ENCODE data around the gene N4BP2L1. TPM values are rescaled to one million over a fixed set of nuclear protein-coding genes. Genes with fewer than 3 reads are reported as not detected.

Gene N4BP2L1
- 3.1 and 3.7 TPM in 2 replicates for total RNA-seq (2021; fragmentation: NEBNext Ultra II Directional; extraction: Animal tissue kit (Norgen Biotek cat#: 25700))
- 1.3 and 1.9 TPM in 2 replicates for polyA plus RNA-seq (2011; rRNA removed)
- 3.0 TPM for polyA plus RNA-seq (2011; cell fraction: cytosol; rRNA removed)
- polyA plus RNA-seq (2011; cell fraction: nucleus; rRNA removed), result 1.6 TPM
- polyA plus RNA-seq (2012, experiment 1 of 2), result 1.5 to 2.5 TPM (median 2.3 TPM) in 4 replicates
- polyA plus RNA-seq (2012, experiment 2 of 2), result 2.0 TPM
- 2.2 TPM for polyA plus RNA-seq (2013, experiment 1 of 2)
- polyA plus RNA-seq (2013, experiment 2 of 2), result 2.0 TPM
- polyA minus RNA-seq (2011; rRNA and poly(A)+ RNA removed), result 1.2 and 1.4 TPM in 2 replicates
- 0.95 TPM for polyA minus RNA-seq (2011; cell fraction: cytosol; rRNA and poly(A)+ RNA removed)
- 1.9 TPM for polyA minus RNA-seq (2011; cell fraction: nucleus; rRNA and poly(A)+ RNA removed)
- long read RNA-seq, experiment 1, partial matches to known transcripts, result 0 of 2 reads
- long read RNA-seq, experiment 1, other reads (novel, unspliced or antisense), result 1 of 2 reads
- long read RNA-seq, experiment 2, result 0 reads

DNA sequence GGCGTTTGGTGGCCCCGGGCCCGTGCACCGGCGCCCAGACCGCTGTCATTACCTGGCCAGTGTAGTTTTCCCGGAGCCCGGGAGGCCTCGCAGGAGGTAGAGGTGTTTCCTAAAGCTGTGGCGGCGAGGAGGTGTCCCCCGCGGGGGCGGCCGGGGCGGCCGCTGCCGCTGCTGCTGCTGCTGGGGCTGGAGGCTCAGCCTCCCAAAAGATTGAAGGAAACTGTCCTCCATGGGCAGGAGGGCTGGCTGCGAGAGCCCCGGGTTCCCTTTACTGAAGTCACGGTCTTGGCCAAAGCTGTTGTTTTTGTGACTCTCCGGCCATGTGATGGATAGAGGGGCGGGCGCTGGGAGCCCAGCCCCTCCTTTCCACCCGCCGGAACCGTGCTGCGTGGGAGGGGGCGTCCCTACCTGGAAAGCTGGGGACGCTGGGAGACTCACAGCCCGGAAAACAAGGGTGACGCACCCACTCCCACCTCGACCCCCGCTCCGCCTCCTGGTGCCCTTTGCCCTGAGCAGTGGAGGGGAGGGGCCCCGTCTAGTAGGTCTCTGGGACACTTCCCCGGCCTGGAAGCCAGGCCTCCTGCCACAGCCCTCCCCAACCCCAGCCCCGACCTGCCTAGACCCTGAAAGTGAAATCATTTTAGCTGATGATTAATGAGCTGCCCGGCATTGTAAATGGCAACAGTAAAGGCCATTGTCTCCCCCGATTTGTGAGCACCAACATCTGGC is at the start of gene N4BP2L1:
N4BP2L1 (minus strand) TSS at position 279 of the 729 bp plus-strand sequence; CDS start at position 231, 48 bp downstream.
- Histone ChIP-seq H3K4me1 (replicated peaks in 1 of 4; ENCODE audit: control insufficient read depth in 3 of 4, insufficient read depth in 4 of 4, low read length in 3 of 4) (peaks cover 4% of the 10 kb centered on the region in 4 experiments; a peak in 5 of 7 replicates), H4K5ac (ENCODE audit: insufficient read length, low read depth, low read length) (peak within 1 kb of the TSS; percentile 10), H3K4me3 (ENCODE audit: extremely low read depth in 1 of 4, insufficient read depth in 2 of 4, low read depth in 3 of 4, low read length in 4 of 4) (peak within 1 kb of the TSS; percentile 61 to 84 (median 83)), H3K9me3 (ENCODE audit: insufficient read depth in 2 of 2, low read depth in 1 of 2, low read length in 1 of 2) (no peaks in the 10 kb centered on the region), H3K4me2 (ENCODE audit: insufficient read depth in 1 of 2, low read depth in 2 of 2, low read length in 2 of 2) (peak within 1 kb of the TSS; percentile 77 to 94), H3K36me3 (ENCODE audit: control insufficient read depth in 2 of 4, insufficient read depth in 4 of 4, low read length in 3 of 4) (no peaks in the 10 kb centered on the region), H2AK5ac (ENCODE audit: low read depth, low read length) (no peak within 1 kb of the TSS), H2BK20ac (ENCODE audit: low read length) (no peak within 1 kb of the TSS), H2BK15ac (ENCODE audit: low read length) (no peak within 1 kb of the TSS), H4K8ac (ENCODE audit: extremely low read depth, insufficient read depth, low read length) (peak within 1 kb of the TSS; percentile 81; the same call in 1 of the 2 replicates), H3K4ac (replicated peaks; ENCODE audit: insufficient read length, low read depth, low read length) (no peak within 1 kb of the TSS), H3K27me3 (replicated peaks in 1 of 4; ENCODE audit: control insufficient read depth in 3 of 4, extremely low read depth in 1 of 4, insufficient read depth in 3 of 4, low read length in 3 of 4) (peaks cover 0 to 10% (median 6%) of the 10 kb centered on the region in 4 experiments; a peak in 5 of 7 replicates), H3K23ac (ENCODE audit: insufficient read length) (no peak within 1 kb of the TSS), H3K27ac (ENCODE audit: low read depth, low read length) (no peak within 1 kb of the TSS), H3K56ac (replicated peaks; ENCODE audit: insufficient read length, low read depth, low read length) (no peak within 1 kb of the TSS), H2AFZ (ENCODE audit: low read length) (peak within 1 kb of the TSS; percentile 89; the same call in 1 of the 2 replicates), H2BK12ac (ENCODE audit: low read depth, low read length) (0 out of 2 replicates have a peak within 1 kb of the TSS, but pooled peaks have one; percentile 52), H4K91ac (replicated peaks; ENCODE audit: insufficient read length, low read length) (no peak within 1 kb of the TSS), H3K23me2 (ENCODE audit: low read depth, low read length) (peaks cover 5% of the 10 kb centered on the region; the same call in 1 of the 2 replicates), H3K18ac (ENCODE audit: extremely low read depth, low read length) (peak within 1 kb of the TSS; percentile 57; the same call in 1 of the 2 replicates), H2BK5ac (ENCODE audit: low read depth, low read length) (no peak within 1 kb of the TSS), H4K20me1 (replicated peaks in 1 of 2; ENCODE audit: control insufficient read depth in 1 of 2, insufficient read depth in 2 of 2, low read length in 2 of 2) (peaks cover 0 to 2% of the 10 kb centered on the region in 2 experiments), H3K79me1 (ENCODE audit: low read depth, low read length) (no peaks in the 10 kb centered on the region; the same call in 1 of the 2 replicates), H3K79me2 (ENCODE audit: control insufficient read depth in 1 of 2, insufficient read depth in 2 of 2, low read length in 2 of 2) (no peaks in the 10 kb centered on the region), H3K9ac (replicated peaks in 1 of 4; ENCODE audit: extremely low read depth in 1 of 4, low read depth in 3 of 4, low read length in 3 of 4) (peak within 1 kb of the TSS; percentile 39 to 73 (median 60); a peak in 6 of 7 replicates), H3K14ac (ENCODE audit: insufficient read length) (no peak within 1 kb of the TSS), H2BK120ac (replicated peaks; ENCODE audit: low read depth, low read length) (no peak within 1 kb of the TSS)
- WGBS, 2 experiments (ENCODE audit: extremely low coverage in 1 of 2, insufficient coverage in 1 of 2, insufficient read length in 1 of 2, insufficient replicate concordance in 2 of 2, low coverage in 1 of 2, low lambda C conversion rate in 2 of 2, missing lambda C conversion rate in 1 of 2), result 4% methylated on average over 32 of the region's 40 CpGs; no CpG with 5 or more reads in 1 of the 2 experiments
- DNase-seq (ENCODE audit: low read depth in 1 of 2, low spot score in 2 of 2) (peak in 1 of 2 experiments; percentile 76), FAIRE-seq (no peak)
- ChIA-PET POLR2A (ENCODE audit: partially characterized antibody) (interaction anchor here (0.9 to 2.2 kb wide), 3 partner anchors 18 to 111 kb away, joined by 5 to 6 read pairs (median 6); partner anchors contain the start of gene N4BP2L2), CTCF (ENCODE audit: partially characterized antibody) (interaction anchor here (0.5 to 1.9 kb wide), 5 partner anchors 13 to 376 kb away, joined by 3 to 8 read pairs (median 3); no protein-coding TSS in a partner anchor)
- 0 out of 2 replicates have a peak, but pooled peaks have one; percentile 8 for TF ChIP-seq USF2 (IDR thresholded peaks at IDR 0.05; ENCODE audit: low read length)
- 0 out of 2 replicates have a peak, but pooled peaks have one; percentile 42 for TF ChIP-seq PHF8 (conservative IDR thresholded peaks at IDR 0.05; ENCODE audit: low read depth, low read length)
- TF ChIP-seq SIN3A (conservative IDR thresholded peaks at IDR 0.05 in 1 of 2, IDR thresholded peaks at IDR 0.05 in 1 of 2; ENCODE audit: low read depth in 1 of 2, low read length in 2 of 2), result 0 out of 4 replicates have a peak, but pooled peaks of 1 of the 2 experiments have one; percentile 13

Data from H1 (cell line).